Spleen (tissue), 7 donors: ENCODE results near the gene GNAT1.

ENCODE experiments used
- CTCF ChIP-seq, 11 experiments: fragments of 200-600 bp in 7 of 11; fragments of 450-650 bp in 4 of 11; sonication (generic) in 4 of 11; IDR thresholded peaks in 8 of 11; conservative IDR thresholded peaks in 3 of 11; 1 replicate in 7 of 11; 2 replicates in 4 of 11; pipeline versions ENCODE4 v1.4.0 to v1.8.0; 2016 to 2021; ENCODE audit warnings: antibody characterized with exemption in 11 of 11, inconsistent platforms in 4 of 11, mild to moderate bottlenecking in 1 of 11
- POLR2A ChIP-seq, 3 donors: fragments of 450-650 bp; IDR thresholded peaks; one replicate each; pipeline ENCODE4 v1.5.1; 2017; ENCODE audit warnings: antibody characterized with exemption in 3 of 3, mild to moderate bottlenecking in 1 of 3
- donor health status: DM: no; HTN: no; CAD: no; lungs with moderate emphysema.
- donor health status: DM: no; HTN: no; CAD: no.
- donor health status: DM: no; HTN: no; CAD: no.

GRCh38 chr3:50183755-50184154, 7.7 kb upstream of the GNAT1 start:
- TF ChIP-seq POLR2A (IDR thresholded peaks at IDR 0.05) (no peak), CTCF (IDR thresholded peaks at IDR 0.05 in 8 of 11, conservative IDR thresholded peaks at IDR 0.05 in 3 of 11) (no peak)
